Measurements from ENCODE around the gene TBL3. TPM values are rescaled to one million over a fixed set of nuclear protein-coding genes. Genes with fewer than 3 reads are reported as not detected.

Gene TBL3
- polyA plus RNA-seq, 4 donors: 27.8 to 49.6 (median 41.1) TPM

- no peak for DNase-seq (ENCODE audit: low read depth in 4 of 4, low spot score in 2 of 4)
Measured at GRCh38 chr16:1963806-1964505, 7.9 kb upstream of the TBL3 start.

- DNase-seq (ENCODE audit: low read depth in 4 of 4, low spot score in 2 of 4): peak; percentile 95 to 98 (median 96)
Measured at GRCh38 chr16:1964506-1965395, 7.1 kb upstream of the TBL3 start, which contains the start of gene RPS2. Gene RPS2 (minus strand): TSS chr16:1964826. CDS start chr16:1964625, 201 bp downstream.

- DNase-seq (ENCODE audit: low read depth in 4 of 4, low spot score in 2 of 4): no peak
Measured at GRCh38 chr16:1965396-1966001, 6.4 kb upstream of the TBL3 start.

GRCh38 chr16:1966460-1966859 is 5.4 kb upstream of the TBL3 start, which contains the start of gene RNF151:
Gene RNF151 (plus strand): TSS chr16:1966856. CDS start chr16:1966882, 26 bp downstream.
- no peak for DNase-seq (ENCODE audit: low read depth in 4 of 4, low spot score in 2 of 4)

GRCh38 chr16:1968146-1968953 is 3.5 kb upstream of the TBL3 start:
- no peak for DNase-seq (ENCODE audit: low read depth in 4 of 4, low spot score in 2 of 4)

- DNase-seq (ENCODE audit: low read depth in 4 of 4, low spot score in 2 of 4): no peak
Measured at GRCh38 chr16:1972490-1972877, 631 bp downstream of the TBL3 start.

- no peak for DNase-seq (ENCODE audit: low read depth in 4 of 4, low spot score in 2 of 4)
Measured at GRCh38 chr16:1973461-1974156, 1.8 kb downstream of the TBL3 start.

GRCh38 chr16:1974157-1975070 is 2.6 kb downstream of the TBL3 start:
- DNase-seq (ENCODE audit: low read depth in 4 of 4, low spot score in 2 of 4): no peak

- DNase-seq (ENCODE audit: low read depth in 4 of 4, low spot score in 2 of 4): no peak
Measured at GRCh38 chr16:1975432-1976215, 3.8 kb downstream of the TBL3 start.

GRCh38 chr16:1976216-1976520 is 4.3 kb downstream of the TBL3 start:
- no peak for DNase-seq (ENCODE audit: low read depth in 4 of 4, low spot score in 2 of 4)

- no peak for DNase-seq (ENCODE audit: low read depth in 4 of 4, low spot score in 2 of 4)
Measured at GRCh38 chr16:1976951-1977874, 5.4 kb downstream of the TBL3 start.

GRCh38 chr16:1977875-1978268 is 6.0 kb downstream of the TBL3 start:
- no peak for DNase-seq (ENCODE audit: low read depth in 4 of 4, low spot score in 2 of 4)

- DNase-seq (ENCODE audit: low read depth in 4 of 4, low spot score in 2 of 4): no peak
Measured at GRCh38 chr16:1978476-1979120, 6.7 kb downstream of the TBL3 start.

- no peak for DNase-seq (ENCODE audit: low read depth in 4 of 4, low spot score in 2 of 4)
Measured at GRCh38 chr16:1979271-1980029, 7.6 kb downstream of the TBL3 start.

- no peak for DNase-seq (ENCODE audit: low read depth in 4 of 4, low spot score in 2 of 4)
Measured at GRCh38 chr16:1980030-1980769, 8.3 kb downstream of the TBL3 start.

Measured in left renal cortex interstitium (tissue), 4 donors.